H1 (cell line): ENCODE results near the gene ARMCX2. TPM values are rescaled to one million over a fixed set of nuclear protein-coding genes. Genes with fewer than 3 reads are reported as not detected.

Source experiments
- CTCF ChIA-PET: fragments of 300-600 bp; sonication (Branson Sonifier 250); formaldehyde crosslinking; loops from one replicate; lab custom pipeline; 2021; ENCODE audit not compliant: partially characterized antibody; lab: Charles Lee
- POLR2A ChIA-PET: fragments of 300-600 bp; sonication (Branson Sonifier 250); formaldehyde crosslinking; loops from one replicate; lab custom pipeline; 2021; ENCODE audit warnings: inconsistent platforms; ENCODE audit not compliant: partially characterized antibody; lab: Charles Lee
- DNase-seq, 2 experiments: peaks; one replicate each; pipeline versions ENCODE4 v3.0.0 to v3.0.0-alpha.2; 2010 to 2022; ENCODE audit warnings: low spot score in 2 of 2, low read depth in 1 of 2, mixed read lengths in 1 of 2
- FAIRE-seq: peaks from 2 replicates; lab custom pipeline; 2011; peaks lifted over from hg19 to GRCh38; lab: Jason Lieb, UNC
- H2AFZ ChIP-seq: 2 replicates; pipeline ENCODE4 v1.8.1; 2012; ENCODE audit warnings: low read length, inconsistent platforms
- H2AK5ac ChIP-seq: 2 replicates; pipeline ENCODE4 v1.6.1; 2013; ENCODE audit warnings: low read depth, low read length
- H2BK120ac ChIP-seq: replicated peaks from 2 replicates; pipeline ENCODE3; 2013; ENCODE audit warnings: low read depth, low read length, inconsistent platforms
- H2BK12ac ChIP-seq: 2 replicates; pipeline ENCODE4 v1.6.1; 2013; ENCODE audit warnings: low read depth, low read length
- H2BK15ac ChIP-seq: 2 replicates; pipeline ENCODE4 v1.6.1; 2013; ENCODE audit warnings: low read length
- H2BK20ac ChIP-seq: 2 replicates; pipeline ENCODE4 v1.6.1; 2013; ENCODE audit warnings: low read length
- H2BK5ac ChIP-seq: 2 replicates; pipeline ENCODE4 v1.6.1; 2013; ENCODE audit warnings: low read depth, low read length
- H3K14ac ChIP-seq: 2 replicates; pipeline ENCODE4 v1.6.1; 2013; ENCODE audit warnings: inconsistent platforms; ENCODE audit not compliant: insufficient read length
- H3K18ac ChIP-seq: 2 replicates; pipeline ENCODE4 v1.6.1; 2013; ENCODE audit warnings: low read length; ENCODE audit errors: extremely low read depth
- H3K23ac ChIP-seq: 2 replicates; pipeline ENCODE4 v1.6.1; 2013; ENCODE audit warnings: inconsistent platforms; ENCODE audit not compliant: insufficient read length
- H3K23me2 ChIP-seq: 2 replicates; pipeline ENCODE4 v1.6.1; 2013; ENCODE audit warnings: low read depth, low read length
- H3K27ac ChIP-seq: 2 replicates; pipeline ENCODE4 v1.6.1; 2011; ENCODE audit warnings: low read depth, low read length, inconsistent platforms
- H3K27me3 ChIP-seq, 4 experiments: replicated peaks in 1 of 4; 1 replicate in 1 of 4; 2 replicates in 3 of 4; pipeline versions ENCODE4 v1.6.1 to v1.8.1; 2011 to 2013; ENCODE audit warnings: low read length in 3 of 4, mild to moderate bottlenecking in 3 of 4, inconsistent platforms in 2 of 4, mixed read lengths in 2 of 4, moderate library complexity in 1 of 4; ENCODE audit not compliant: control insufficient read depth in 3 of 4, insufficient read depth in 3 of 4; ENCODE audit errors: extremely low read depth in 1 of 4
- H3K36me3 ChIP-seq, 4 experiments: 2 replicates each; pipeline versions ENCODE4 v1.6.1 to v1.8.1; 2011 to 2013; ENCODE audit warnings: mild to moderate bottlenecking in 4 of 4, low read length in 3 of 4, moderate library complexity in 2 of 4, control low read depth in 1 of 4, inconsistent platforms in 1 of 4; ENCODE audit not compliant: insufficient read depth in 4 of 4, control insufficient read depth in 2 of 4
- H3K4ac ChIP-seq: replicated peaks from 2 replicates; pipeline ENCODE3; 2013; ENCODE audit warnings: low read length, low read depth, mixed read lengths, inconsistent platforms; ENCODE audit not compliant: insufficient read length
- H3K4me1 ChIP-seq, 4 experiments: replicated peaks in 1 of 4; 1 replicate in 1 of 4; 2 replicates in 3 of 4; pipeline versions ENCODE4 v1.6.1 to v1.8.1; 2011 to 2013; ENCODE audit warnings: low read length in 3 of 4, inconsistent platforms in 2 of 4, mixed read lengths in 1 of 4; ENCODE audit not compliant: insufficient read depth in 4 of 4, control insufficient read depth in 3 of 4
- H3K4me2 ChIP-seq, 2 experiments: 2 replicates each; pipeline versions ENCODE4 v1.6.1 to v1.8.1; 2011 to 2013; ENCODE audit warnings: low read depth in 2 of 2, low read length in 2 of 2, control low read depth in 1 of 2, inconsistent platforms in 1 of 2, mild to moderate bottlenecking in 1 of 2; ENCODE audit not compliant: insufficient read depth in 1 of 2
- H3K4me3 ChIP-seq, 4 experiments: fragments of 200-600, 300-600 bp in 1 of 4; sonication (generic), shearing (Covaris generic), sonication (Bioruptor Twin) in 1 of 4; 2 replicates each; pipeline versions ENCODE4 v1.5.1 to v1.8.1; 2011 to 2016; ENCODE audit warnings: low read length in 4 of 4, low read depth in 3 of 4, control low read depth in 2 of 4, inconsistent platforms in 2 of 4, mild to moderate bottlenecking in 2 of 4, mixed read lengths in 1 of 4, moderate library complexity in 1 of 4; ENCODE audit not compliant: insufficient read depth in 2 of 4; ENCODE audit errors: extremely low read depth in 1 of 4
- H3K56ac ChIP-seq: replicated peaks from 2 replicates; pipeline ENCODE3; 2013; ENCODE audit warnings: low read depth, mild to moderate bottlenecking, mixed read lengths, low read length, inconsistent platforms; ENCODE audit not compliant: insufficient read length
- H3K79me1 ChIP-seq: 2 replicates; pipeline ENCODE4 v1.6.1; 2013; ENCODE audit warnings: low read depth, low read length, control low read depth
- H3K79me2 ChIP-seq, 2 experiments: 2 replicates each; pipeline versions ENCODE4 v1.6.1 to v1.8.1; 2012 to 2013; ENCODE audit warnings: low read length in 2 of 2, mild to moderate bottlenecking in 2 of 2, inconsistent platforms in 1 of 2; ENCODE audit not compliant: insufficient read depth in 2 of 2, control insufficient read depth in 1 of 2
- H3K9ac ChIP-seq, 4 experiments: replicated peaks in 1 of 4; 1 replicate in 1 of 4; 2 replicates in 3 of 4; pipeline versions ENCODE4 v1.6.1 to v1.8.1; 2011 to 2013; ENCODE audit warnings: low read depth in 3 of 4, low read length in 3 of 4, control low read depth in 2 of 4, mild to moderate bottlenecking in 2 of 4, moderate library complexity in 2 of 4, inconsistent platforms in 1 of 4; ENCODE audit errors: extremely low read depth in 1 of 4
- H3K9me3 ChIP-seq, 2 experiments: 2 replicates each; pipeline versions ENCODE4 v1.6.1 to v1.8.1; 2012 to 2013; ENCODE audit warnings: mild to moderate bottlenecking in 2 of 2, moderate library complexity in 2 of 2, control low read depth in 1 of 2, inconsistent platforms in 1 of 2, low read depth in 1 of 2, low read length in 1 of 2, mixed read lengths in 1 of 2; ENCODE audit not compliant: insufficient read depth in 2 of 2
- H4K20me1 ChIP-seq, 2 experiments: replicated peaks in 1 of 2; 2 replicates each; pipeline versions ENCODE3 to v1.8.1; 2011 to 2013; ENCODE audit warnings: inconsistent platforms in 2 of 2, low read length in 2 of 2, mild to moderate bottlenecking in 1 of 2; ENCODE audit not compliant: insufficient read depth in 2 of 2, control insufficient read depth in 1 of 2
- H4K5ac ChIP-seq: 2 replicates; pipeline ENCODE4 v1.6.1; 2013; ENCODE audit warnings: low read length, low read depth, mixed read lengths, inconsistent platforms; ENCODE audit not compliant: insufficient read length
- H4K8ac ChIP-seq: 2 replicates; pipeline ENCODE4 v1.8.0; 2013; ENCODE audit warnings: mild to moderate bottlenecking, moderate library complexity, low read length, inconsistent platforms; ENCODE audit not compliant: insufficient read depth; ENCODE audit errors: extremely low read depth
- H4K91ac ChIP-seq: replicated peaks from 2 replicates; pipeline ENCODE3; 2013; ENCODE audit warnings: low read length, mixed read lengths, inconsistent platforms; ENCODE audit not compliant: insufficient read length
- BRCA1 ChIP-seq: IDR thresholded peaks from 2 replicates; pipeline ENCODE4 v1.6.1; 2012; ENCODE audit warnings: low read depth, low read length, improper control_type of control experiment
- CTCF ChIP-seq, 3 experiments: IDR thresholded peaks; 1 replicate in 2 of 3; 2 replicates in 1 of 3; pipeline versions ENCODE4 v1.5.1 to v1.6.1; 2011; ENCODE audit warnings: low read length in 3 of 3, mild to moderate bottlenecking in 3 of 3, inconsistent platforms in 2 of 3, low read depth in 1 of 3, moderate library complexity in 1 of 3; ENCODE audit not compliant: insufficient read depth in 1 of 3; ENCODE audit errors: control extremely low read depth in 1 of 3
- GABPA ChIP-seq: IDR thresholded peaks from 2 replicates; pipeline ENCODE4 v1.6.1; 2011; ENCODE audit warnings: mild to moderate bottlenecking, low read length, moderate library complexity, borderline replicate concordance; ENCODE audit not compliant: insufficient read depth
- GTF2F1 ChIP-seq: IDR thresholded peaks from 2 replicates; pipeline ENCODE4 v1.6.1; 2012; ENCODE audit warnings: low read depth, low read length, improper control_type of control experiment, borderline replicate concordance
- NANOG ChIP-seq: IDR thresholded peaks from 2 replicates; pipeline ENCODE4 v1.6.1; 2011; ENCODE audit warnings: low read length, low read depth, mild to moderate bottlenecking, inconsistent platforms; ENCODE audit not compliant: insufficient read depth, poor library complexity, severe bottlenecking
- RBBP5 ChIP-seq: IDR thresholded peaks from 2 replicates; pipeline ENCODE4 v1.7.1; 2012; ENCODE audit warnings: low read depth, mild to moderate bottlenecking, inconsistent platforms, low read length, moderate library complexity, borderline replicate concordance
- RXRA ChIP-seq: IDR thresholded peaks from 2 replicates; pipeline ENCODE4 v1.6.1; 2011; ENCODE audit warnings: low read depth, mild to moderate bottlenecking, low read length, moderate library complexity; ENCODE audit not compliant: insufficient read depth
- SIN3A ChIP-seq, 2 experiments: IDR thresholded peaks in 1 of 2; conservative IDR thresholded peaks in 1 of 2; 2 replicates each; pipeline ENCODE4 v1.6.1; 2011 to 2012; ENCODE audit warnings: low read length in 2 of 2, improper control_type of control experiment in 1 of 2, low read depth in 1 of 2, mild to moderate bottlenecking in 1 of 2
- SRF ChIP-seq: IDR thresholded peaks from 2 replicates; pipeline ENCODE4 v1.6.1; 2011; ENCODE audit warnings: mild to moderate bottlenecking, low read depth, low read length, moderate library complexity
- TAF7 ChIP-seq: optimal IDR thresholded peaks from 2 replicates; pipeline ENCODE3; 2011; ENCODE audit warnings: low read depth, mild to moderate bottlenecking, inconsistent platforms, low read length, moderate library complexity, borderline replicate concordance
- TCF12 ChIP-seq: IDR thresholded peaks from 2 replicates; pipeline ENCODE4 v1.6.1; 2011; ENCODE audit warnings: low read depth, mild to moderate bottlenecking, low read length
- WGBS, 2 experiments: shearing (Covaris generic) in 1 of 2; methylation state at CpG; one replicate each; pipeline versions ENCODE4 v1.1.6 to v1.1.7; 2013 to 2015; ENCODE audit warnings: low lambda C conversion rate in 2 of 2, mixed read lengths in 2 of 2, inconsistent platforms in 1 of 2, low coverage in 1 of 2, missing lambda C conversion rate in 1 of 2; ENCODE audit not compliant: insufficient replicate concordance in 2 of 2, insufficient coverage in 1 of 2, insufficient read length in 1 of 2; ENCODE audit errors: extremely low coverage in 1 of 2, missing lambda C conversion rate in 1 of 2; 5-methylcytosine and 5-hydroxymethylcytosine counted together
- polyA plus RNA-seq, 7 experiments: library from polyadenylated mRNA; depleted of rRNA in 3 of 7; stranded (reverse) in 5 of 7; unstranded in 2 of 7; fragments of >200 nt in 5 of 7; fragments of 200-250 nt in 2 of 7; gene quantifications; 1 replicate in 5 of 7; 2 replicates in 1 of 7; 4 replicates in 1 of 7; pipeline versions ENCODE4 v1.2.1 to v1.2.3, GENCODE V29; 2011 to 2013; ENCODE audit warnings: missing spikeins in 2 of 7, mixed read lengths in 2 of 7
- total RNA-seq: library from RNA; stranded (reverse); fragmentation: NEBNext Ultra II Directional; extraction: Animal tissue kit (Norgen Biotek cat#: 25700); gene quantifications from 2 replicates; pipeline ENCODE4 v1.2.1, GENCODE V29; 2021

The ARMCX2 gene
- total and polyA plus RNA-seq, 2 of the 8 experiments (the other 6 are each of a cell fraction or from before 2014, with no cell fraction given) = 39.7 to 113 TPM

DNA sequence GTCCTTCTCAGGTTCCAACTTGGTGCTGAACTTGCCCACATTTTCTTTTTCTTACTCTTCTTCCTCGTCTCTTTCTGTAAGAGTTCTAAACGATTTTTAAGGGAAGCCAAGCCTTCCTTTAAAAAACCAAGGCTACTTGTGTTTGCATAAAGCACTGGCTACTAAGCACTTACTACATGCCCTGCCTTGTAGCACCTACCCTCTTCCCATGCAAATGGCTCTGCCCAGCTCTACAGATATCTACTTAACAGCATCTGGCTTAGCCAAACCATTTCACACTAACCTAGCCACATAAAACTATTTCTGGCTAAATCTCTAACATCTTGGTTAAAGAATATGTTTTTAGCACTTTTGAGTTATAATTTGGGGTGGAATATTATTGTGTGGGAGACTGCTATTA is 26.9 kb upstream of the ARMCX2 start:
- Histone ChIP-seq H2BK15ac (no peak overlapping the region), H3K27me3 (no peaks in the 10 kb centered on the region), H3K23me2 (no peaks in the 10 kb centered on the region), H4K5ac (no peak overlapping the region), H3K14ac (no peak overlapping the region), H3K27ac (no peak overlapping the region), H2BK5ac (no peak overlapping the region), H3K79me1 (no peaks in the 10 kb centered on the region), H2AK5ac (no peak overlapping the region), H2BK120ac (no peak overlapping the region), H3K23ac (no peak overlapping the region), H3K9ac (no peak overlapping the region), H3K4ac (no peak overlapping the region), H3K36me3 (no peaks in the 10 kb centered on the region), H3K4me2 (no peak overlapping the region), H3K79me2 (no peaks in the 10 kb centered on the region), H3K56ac (no peak overlapping the region), H3K9me3 (no peaks in the 10 kb centered on the region), H4K8ac (no peak overlapping the region), H4K20me1 (no peaks in the 10 kb centered on the region), H4K91ac (no peak overlapping the region), H3K4me3 (no peak overlapping the region), H3K4me1 (peaks cover 0 to 9% (median 0%) of the 10 kb centered on the region in 4 experiments; a peak in 3 of 7 replicates), H2BK12ac (no peak overlapping the region), H2BK20ac (no peak overlapping the region), H2AFZ (no peak overlapping the region), H3K18ac (no peak overlapping the region)
- 49% methylated on average over 2 of the region's 2 CpGs; no CpG with 5 or more reads in 1 of the 2 experiments for WGBS, 2 experiments
- ChIA-PET POLR2A (interaction anchor here (1.3 to 1.7 kb wide), 2 partner anchors 9 to 27 kb away, joined by 3 to 6 read pairs; partner anchors contain the start of gene ARMCX2), CTCF (interaction anchor here (0.8 to 1.6 kb wide), 4 partner anchors 9 to 89 kb away, joined by 3 to 4 read pairs (median 4); no protein-coding TSS in a partner anchor)
- DNase-seq (no peak), FAIRE-seq (no peak)
- TF ChIP-seq RBBP5 (no peak), NANOG (no peak), SRF (no peak), BRCA1 (no peak), CTCF (IDR thresholded peaks at IDR 0.05; ENCODE audit: control extremely low read depth in 1 of 3, insufficient read depth in 1 of 3, low read depth in 1 of 3, low read length in 3 of 3) (no peak), GABPA (no peak), RXRA (no peak), GTF2F1 (no peak), TCF12 (no peak), SIN3A (conservative IDR thresholded peaks at IDR 0.05 in 1 of 2, IDR thresholded peaks at IDR 0.05 in 1 of 2; ENCODE audit: low read depth in 1 of 2, low read length in 2 of 2) (no peak), TAF7 (no peak)
